SW 1271 (cell line): Measurements from ENCODE around the gene SYNDIG1.

ENCODE experiments used
- DNase-seq, 2 experiments: peaks; one replicate each; lab custom pipeline; 2025; lab: John Stamatoyannopoulos, UW

Gene SYNDIG1

DNA sequence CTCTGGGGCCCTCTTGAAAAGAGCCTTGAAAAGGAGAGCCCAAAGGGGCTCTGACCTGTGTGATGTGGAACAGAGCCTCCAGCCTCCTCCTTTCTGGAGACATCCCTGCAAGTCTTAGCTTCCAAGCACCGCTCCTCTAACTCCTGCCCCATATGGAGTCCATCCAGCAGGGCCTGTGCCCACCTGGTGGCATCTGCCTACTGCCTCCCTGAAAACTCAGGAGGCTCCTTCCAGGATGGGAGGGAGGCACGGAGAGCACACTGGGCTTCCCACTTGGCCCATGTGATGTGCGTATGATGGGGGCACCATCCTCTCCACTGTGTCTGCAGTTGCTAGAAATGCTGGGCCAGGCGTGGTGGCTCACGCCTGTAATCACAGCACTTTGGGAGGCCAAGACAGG is 98.1 kb downstream of the SYNDIG1 start:
- DNase-seq: no peak

DNA sequence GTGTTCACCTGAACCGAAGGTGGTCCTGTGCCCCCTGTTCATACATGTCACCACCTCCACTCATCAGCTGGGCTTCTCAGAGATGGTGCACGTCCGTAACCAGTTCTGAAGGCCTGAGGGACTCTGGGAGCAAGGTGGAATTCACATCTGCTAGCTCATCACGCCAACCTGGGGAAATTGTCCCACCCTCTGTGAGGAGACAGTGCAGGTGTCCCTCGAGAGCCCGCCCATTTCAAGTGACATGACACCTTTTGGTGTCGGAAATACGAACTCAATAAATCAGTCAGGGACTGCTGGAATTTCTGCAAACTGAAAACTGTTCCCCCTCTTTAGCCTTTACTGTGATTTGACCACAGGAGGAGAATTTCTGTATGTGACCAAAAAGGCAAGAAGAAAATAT is 99.4 kb downstream of the SYNDIG1 start:
- DNase-seq: no peak

DNA sequence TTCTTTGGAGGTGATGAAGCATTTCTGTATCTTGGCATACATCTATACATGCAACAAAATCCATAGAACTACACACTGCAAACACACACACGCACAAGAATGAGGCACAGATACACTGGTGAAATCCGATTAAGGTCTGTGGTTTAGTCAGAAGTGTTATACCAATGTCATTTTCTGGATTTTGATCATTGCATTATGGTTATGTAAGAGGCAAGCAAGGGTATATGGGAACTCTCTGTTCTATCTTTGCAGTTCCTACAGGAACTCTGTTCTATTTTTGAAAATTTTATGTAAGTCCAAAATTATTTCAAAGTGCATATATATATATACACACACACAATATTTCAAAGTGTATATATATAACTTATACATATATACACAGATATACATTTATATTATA is 101.7 kb downstream of the SYNDIG1 start:
- no peak for DNase-seq

DNA sequence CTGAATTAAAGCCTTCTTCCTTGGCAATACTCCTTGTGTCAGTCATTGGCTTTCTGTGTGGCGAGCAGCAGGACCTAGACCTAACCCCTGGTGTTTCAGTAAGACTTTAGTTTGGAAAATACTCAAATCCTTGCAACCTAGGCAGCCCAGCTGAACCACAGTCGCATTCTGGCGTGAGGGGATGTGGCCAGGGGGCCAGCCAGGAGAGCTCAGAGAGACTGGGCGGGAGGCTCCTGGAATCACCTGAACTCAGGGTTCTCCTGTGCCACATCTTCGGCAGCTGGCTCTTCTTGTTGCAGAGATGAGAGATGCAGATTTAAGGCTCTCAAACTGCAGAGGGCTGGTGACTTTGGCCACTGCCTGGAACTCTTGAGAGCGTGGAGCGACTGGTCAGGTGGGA is 102.7 kb downstream of the SYNDIG1 start:
- DNase-seq: no peak

DNA sequence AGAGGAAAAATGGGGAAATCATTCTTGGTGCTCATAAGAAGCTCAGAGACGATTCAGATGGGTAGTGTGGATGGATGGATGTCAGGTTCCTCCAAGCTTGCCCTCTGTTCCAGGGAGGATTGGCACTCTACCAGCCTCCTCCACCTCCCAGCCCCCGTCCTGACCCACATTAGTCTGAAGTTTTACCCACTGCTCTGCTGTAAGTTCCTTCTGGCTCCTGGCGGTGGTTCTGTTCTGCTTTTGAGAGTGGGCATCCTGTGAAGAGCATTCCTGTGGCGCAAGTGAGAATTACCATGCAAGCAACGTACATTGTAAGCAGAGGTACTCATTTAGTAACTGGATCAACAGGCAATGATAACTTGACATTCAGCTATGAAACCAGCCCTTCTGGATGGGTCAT is 103.4 kb downstream of the SYNDIG1 start:
- DNase-seq: no peak

DNA sequence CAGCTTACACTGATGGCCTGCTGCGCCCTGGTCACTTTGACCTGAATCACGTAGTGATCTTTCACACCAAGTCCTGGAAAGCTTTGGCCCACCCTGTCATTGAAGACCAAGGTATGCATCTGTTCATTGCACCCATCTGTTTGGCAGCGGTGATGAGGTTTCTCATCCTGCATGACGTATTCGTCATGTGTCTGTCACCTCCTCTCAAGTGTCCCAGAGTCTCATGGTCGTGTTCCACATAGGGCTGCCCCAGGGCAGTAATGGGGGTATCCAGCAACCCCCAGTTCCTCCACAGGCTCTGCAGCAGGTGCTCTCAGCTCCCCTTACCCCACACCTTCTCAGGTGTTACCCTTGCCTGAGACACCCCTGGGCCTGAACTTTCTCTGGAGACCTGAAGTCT is 104.1 kb downstream of the SYNDIG1 start:
- DNase-seq: no peak

DNA sequence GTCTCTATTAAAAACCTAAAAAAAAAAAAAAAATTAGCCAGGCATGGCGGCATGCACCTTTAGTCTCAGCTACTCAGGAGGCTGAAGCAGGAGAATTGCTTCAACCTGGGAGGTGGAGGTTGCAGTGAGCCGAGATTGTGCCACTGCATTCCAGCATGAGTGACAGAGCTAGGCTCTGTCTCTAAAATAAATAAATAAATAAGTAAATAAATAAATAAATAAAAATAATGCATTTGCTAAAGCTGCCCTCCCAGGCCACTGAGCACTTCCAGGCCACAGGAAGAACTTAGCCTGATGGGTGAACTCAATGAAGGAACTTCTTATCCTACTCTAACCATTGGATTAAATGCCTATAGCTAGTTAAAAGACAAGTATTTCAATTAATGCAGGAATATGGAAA is 104.9 kb downstream of the SYNDIG1 start:
- no peak for DNase-seq

DNA sequence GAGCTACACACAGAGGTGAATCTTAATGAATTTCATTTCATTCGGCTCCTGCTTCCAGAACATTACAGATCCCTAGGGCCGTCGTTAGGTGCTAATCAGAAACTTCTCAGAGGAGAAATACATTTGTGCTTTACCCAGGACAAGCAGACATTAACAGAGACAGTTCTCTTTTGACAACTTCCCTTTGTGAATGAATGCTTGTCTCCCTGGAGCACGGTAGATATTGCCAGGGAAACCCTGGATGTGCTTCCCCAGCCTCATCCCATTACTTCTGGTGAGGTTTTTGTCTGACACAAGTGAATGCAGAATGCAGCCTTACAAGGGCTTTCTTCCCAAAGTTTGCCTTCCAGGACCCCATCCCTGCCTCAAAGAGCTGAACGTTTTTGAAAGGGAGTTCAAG is 105.4 kb downstream of the SYNDIG1 start:
- no peak for DNase-seq

DNA sequence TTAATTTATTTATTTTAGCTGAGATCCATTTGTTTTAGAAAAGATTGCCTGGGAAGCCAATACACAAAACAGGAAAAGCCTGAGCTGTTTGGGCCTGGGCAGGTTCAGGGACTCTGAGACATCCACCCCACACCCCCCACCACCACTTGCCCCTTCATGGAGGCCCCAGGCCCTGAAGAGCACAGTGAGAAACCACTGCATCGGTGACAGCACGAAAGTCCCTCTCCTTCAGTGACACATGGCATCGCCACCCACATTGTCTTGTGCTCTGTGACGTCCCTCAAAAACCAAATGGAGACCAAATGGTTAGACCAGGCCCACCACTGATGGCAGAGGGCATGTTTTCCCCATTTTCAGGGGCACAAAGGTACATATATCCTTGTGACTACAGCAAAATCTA is 106.4 kb downstream of the SYNDIG1 start:
- no peak for DNase-seq

DNA sequence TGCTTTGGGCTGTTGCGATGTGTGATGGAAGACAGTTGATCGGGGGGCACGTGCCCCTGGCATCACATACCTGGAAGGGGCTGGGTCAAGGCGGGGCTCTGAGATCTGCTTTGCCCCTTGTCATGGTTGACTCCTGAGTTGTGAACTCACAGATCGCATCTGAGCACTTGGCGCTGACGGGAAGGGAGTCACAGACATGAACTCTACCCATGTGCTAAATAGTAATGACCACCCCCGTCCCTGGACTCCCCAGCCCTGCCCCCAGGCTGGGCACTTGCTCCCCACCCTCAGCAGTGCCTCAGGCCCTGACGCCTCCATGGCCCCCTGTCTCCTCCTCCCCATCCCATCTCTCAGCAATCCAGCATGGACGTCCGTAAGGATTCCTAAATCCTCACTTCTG is 107.0 kb downstream of the SYNDIG1 start:
- no peak for DNase-seq

DNA sequence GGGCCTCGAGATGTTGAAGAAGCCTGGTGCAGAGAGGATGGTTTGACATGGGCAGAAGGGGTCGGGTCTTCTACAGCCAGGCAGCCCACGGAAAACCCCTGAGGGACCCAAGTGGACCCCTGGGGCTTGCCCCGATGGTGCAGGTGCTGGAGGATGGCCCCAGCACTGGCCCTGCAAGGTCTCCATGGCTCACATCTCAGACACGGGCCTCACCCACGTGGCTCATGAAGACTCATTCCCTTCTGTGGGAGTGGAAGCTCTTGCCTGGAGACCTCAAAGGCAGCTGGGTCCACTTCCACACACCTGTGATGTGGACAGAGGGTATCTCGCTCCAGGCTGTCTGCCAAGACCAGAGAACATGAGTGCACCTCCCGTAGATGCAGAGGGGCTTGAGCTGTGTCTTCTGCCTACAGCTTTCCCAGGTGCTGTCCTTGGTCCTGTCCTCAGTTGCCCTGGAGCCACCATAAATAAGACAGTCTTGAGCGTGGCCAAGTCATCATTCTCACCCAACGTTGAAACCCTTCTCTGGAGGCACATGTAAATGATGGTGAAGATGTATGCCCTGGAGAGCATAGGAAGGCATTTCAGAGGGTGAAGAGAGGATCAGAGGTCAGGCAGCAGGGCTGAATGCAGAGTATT is 108.0 kb downstream of the SYNDIG1 start:
- no peak for DNase-seq

DNA sequence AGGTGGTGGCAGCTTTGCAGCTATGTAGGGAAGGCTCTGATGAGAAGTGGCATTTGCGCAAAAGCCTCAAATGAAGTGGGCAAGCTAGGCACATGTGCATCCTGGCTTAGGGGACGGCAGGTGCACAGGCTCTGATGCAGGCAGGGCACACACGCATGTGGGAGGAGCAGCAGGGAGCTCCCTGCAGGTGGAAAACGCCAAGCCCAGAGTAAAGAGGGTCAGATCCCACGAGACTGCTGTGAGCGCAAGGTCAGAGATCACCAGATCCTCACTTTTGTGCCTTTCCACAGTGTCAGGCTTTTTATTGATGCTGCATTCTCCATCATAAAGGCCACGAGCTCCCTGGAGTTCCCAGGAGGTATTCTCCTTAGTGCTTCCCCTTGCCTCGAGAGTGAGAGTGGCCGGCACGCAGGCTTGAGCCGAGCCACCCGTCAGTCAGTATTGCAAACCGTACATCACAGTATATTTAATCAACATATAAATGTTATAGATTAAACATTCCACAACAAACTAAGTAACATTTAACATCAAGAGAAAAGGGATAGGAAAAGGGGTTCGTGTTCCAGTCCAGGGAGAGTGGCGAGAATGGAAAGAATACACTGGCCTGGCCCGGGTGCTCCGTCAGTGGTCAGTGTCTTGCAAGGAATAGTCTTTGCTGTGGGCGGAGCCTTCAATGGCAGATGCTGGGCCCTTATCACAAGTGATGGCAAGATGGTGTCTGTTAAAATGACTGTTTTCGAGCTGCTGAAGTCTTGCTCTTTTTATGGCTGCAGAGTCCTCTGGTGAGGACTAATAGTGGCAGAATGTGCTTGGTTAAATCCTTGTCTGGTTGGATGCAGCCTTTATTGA is 109.4 kb downstream of the SYNDIG1 start:
- no peak for DNase-seq

DNA sequence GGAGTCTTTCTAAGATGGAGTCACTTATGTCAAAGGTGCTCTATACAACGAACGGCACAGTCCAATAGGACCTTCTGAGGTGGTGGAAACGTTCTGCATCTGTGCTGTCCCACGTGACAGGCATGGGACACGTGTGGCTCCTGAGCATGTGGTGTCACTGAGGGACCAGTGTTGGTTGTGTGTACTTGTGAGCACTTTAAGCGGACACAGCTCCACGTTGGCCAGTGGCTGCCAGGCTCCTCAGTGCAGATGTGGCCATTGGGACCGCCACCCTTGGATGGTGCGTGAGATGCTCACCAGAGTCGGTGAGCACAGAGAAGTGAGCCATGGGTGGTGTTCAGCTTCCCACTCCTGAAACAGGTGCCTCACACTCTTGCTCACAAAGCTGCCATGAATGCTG is 110.0 kb downstream of the SYNDIG1 start:
- no peak for DNase-seq

DNA sequence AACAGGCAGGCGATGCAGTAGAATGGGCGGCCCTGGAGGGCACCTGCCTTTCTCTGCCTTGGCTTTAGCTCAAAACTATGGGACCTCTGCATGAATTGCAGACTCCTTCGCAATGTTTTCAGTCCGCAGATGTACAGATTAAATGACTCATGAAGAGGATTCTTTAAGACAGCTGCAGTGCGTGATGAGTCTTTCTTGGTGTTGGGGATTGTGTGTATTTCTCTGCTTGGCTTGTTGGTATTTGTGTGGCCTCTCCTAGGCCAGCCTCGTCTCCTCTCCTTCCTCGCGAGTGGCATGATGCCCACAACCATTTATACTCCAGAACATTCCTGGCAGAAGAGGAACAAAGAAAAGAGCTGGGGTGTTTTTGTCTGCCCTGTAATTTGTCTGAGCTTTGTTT is 110.6 kb downstream of the SYNDIG1 start:
- DNase-seq: no peak

DNA sequence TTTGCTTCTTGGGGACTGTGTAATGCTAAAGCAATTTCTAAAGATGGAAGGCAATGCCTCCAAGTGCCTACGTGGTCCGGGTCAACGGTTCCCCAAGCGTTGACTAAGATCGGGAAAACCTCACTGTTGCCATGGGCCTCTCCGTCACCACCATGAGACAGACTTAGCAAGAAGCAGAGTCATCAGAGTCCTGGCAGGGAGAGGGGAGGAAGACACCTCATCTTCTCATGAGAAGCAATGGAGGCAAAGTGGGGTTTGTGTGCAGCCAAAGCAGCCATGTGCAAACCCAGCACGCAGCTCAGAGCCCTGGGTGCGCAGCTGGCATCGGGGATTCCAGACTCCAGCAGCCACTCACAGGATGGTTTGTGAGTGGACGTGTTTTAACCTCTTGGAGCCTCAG is 111.4 kb downstream of the SYNDIG1 start:
- DNase-seq: no peak

DNA sequence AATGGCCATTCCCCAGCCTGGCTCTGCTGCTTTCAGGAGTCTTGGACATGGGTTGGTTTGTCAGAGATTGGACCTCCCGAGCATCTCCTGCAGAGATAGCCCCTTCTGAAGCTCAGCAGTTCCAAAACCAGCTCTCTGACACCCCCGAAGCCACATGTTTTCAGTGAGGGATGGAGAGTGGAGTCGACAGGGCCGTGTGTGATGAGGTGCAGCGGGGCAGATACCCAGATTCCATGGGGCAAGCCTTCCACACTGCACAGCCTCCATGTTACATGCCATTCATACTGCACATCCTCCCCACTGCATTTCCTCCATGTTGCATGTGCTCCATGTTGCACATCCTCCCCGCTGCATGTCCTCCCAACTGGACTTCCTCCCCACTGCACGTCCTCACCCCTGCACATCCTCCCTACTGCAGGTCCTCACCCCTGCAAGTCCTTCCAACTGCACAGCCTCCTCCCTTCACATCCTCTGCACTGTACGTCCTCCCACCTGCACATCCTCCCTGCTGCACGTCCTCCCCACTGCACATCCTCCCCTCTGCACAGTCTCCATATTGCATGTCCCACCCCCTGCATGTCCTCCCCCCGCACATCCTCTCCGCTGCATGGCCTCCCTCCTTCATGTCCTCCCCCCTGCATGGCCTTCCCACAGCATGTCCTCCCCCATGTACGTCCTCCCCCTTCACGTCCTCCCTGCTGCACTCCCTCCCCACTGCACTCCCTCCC is 112.2 kb downstream of the SYNDIG1 start:
- DNase-seq: no peak

DNA sequence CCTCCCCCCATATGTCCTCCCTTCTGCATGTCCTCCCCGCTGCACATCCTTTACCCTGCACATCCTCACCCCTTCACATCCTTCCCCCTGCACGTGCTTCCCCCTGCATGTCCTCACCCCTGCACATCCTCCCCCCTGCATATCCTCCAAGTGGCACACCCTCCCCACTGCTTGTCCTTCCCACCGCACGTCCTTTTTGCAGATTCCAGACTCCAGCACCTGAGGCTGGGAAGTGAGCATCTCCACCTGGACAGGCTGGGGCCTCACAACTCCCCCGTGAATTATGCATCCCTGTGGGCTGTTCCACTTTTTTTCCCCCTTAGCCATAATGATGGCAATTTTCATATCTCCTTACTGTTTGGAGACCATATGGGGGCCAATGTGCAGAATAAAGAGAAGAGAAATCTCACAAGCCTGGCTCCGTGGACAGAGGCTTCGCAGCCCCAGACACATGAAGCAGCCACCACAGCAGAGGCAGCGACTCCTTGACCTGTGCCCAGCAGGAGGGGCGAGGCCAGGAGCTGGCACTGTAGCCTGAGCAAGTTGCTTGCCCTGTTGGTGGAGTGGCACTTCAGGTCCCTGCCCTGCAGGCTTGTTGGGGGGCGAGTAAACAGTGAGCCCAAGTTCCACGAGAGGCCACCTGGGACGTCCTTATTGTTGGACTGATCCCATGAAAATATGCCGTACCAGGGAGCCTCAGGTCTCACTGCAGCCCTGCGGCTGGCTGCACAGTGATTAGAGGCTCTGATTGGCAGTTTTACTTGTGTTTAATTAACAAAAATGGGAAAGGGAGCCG is 113.1 kb downstream of the SYNDIG1 start:
- no peak for DNase-seq

DNA sequence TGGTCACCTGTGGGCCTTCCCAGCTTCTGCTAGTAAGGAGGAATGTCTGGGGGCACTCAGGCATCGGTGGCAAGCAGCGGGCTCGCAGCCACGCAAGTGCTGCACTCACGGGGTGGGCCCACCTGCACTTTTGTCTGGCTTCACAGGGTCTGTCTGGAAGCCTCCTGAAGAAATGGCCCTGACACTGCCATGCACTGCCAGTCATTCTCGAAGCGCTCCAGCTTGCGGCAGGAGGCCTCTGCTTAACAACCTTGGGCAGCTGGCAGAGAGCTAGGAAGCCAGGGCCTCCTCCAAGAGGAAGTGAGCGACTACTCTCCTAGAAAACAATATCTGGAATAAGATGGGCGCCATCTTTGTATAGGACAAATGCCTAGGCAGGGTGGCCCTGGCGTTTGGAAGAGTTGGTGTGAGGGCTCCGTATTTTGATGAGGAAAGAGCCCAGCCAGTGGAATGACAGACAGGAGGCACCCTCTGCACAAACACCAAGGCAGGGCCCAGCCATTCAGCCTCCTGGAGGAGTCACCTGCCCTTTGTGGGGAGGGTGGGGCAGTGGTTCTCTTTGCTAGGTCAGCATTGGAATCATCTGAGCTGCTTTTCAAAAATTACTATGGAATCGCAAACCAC is 113.9 kb downstream of the SYNDIG1 start:
- no peak for DNase-seq

DNA sequence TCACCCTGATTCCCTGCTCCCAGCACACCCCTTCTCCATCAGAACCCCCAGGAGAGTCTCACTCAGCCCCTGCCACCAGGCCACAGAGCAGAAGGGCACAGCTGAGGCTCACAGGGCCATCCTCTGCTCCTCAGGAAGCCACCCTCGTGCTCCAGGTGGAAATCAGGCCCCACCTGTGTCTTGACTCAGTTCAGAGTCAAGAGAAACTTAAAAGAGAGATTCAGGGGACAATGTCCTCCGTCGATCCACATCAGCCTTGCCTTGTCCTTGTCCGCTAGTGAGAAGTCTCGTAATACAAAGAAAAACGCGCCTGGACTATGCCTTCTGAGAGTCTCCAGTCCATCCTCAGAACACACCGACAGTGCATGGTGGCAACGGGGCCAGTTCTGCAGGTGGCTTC is 114.6 kb downstream of the SYNDIG1 start:
- no peak for DNase-seq

DNA sequence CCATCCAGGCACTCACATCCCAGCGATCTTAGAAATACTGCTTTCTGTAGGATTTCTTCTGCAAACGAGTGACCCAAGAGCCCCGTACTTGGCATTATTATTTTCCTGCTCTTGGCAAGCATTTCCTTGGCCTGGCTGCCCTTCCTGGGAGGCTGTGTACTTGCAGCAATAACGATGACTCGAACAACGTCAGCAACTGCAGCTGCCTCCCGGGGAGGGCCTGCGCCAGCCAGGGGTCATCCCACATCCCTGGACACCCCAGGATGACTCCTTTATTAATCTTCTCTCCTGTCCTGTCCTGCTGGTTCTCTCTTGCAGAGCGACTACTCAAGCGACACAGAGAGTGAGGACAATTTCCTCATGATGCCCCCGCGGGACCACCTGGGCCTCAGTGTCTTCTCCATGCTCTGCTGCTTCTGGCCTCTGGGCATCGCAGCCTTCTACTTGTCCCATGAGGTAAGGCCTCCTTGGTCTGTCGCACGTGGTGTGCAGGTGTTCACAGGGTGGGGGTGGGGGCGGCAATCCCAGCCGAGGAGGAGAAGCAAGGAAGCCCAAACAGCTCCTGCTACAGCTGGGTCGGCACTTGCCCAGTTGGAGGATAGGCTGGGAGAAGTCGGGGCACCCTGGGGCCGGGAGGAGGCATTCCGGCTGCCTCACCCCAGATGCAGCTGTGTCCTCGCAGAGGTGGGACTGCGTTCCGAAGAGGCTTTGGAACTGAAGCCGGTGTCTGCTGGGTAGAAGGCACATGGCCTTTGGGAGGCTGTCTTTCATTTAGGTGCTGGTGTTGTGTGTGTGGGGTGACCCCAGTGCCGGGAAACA is 115.3 kb downstream of the SYNDIG1 start:
- no peak for DNase-seq
